GM23338 (cell line): ENCODE measurements around the gene APBA2. TPM values are rescaled to one million over a fixed set of nuclear protein-coding genes. Genes with fewer than 3 reads are reported as not detected.

ENCODE experiments used
- ATAC-seq: fragments of 200-7000 bp; cut with Tn5 transposase; 3 replicates; pipeline ENCODE4 v1.9.1; 2020
- DNase-seq: peaks from one replicate; pipeline ENCODE4 v3.0.0-alpha.2; 2015; ENCODE audit warnings: low spot score
- H2AFZ ChIP-seq: fragments of 200-600 bp; sonication (generic); 2 replicates; pipeline ENCODE4 v1.8.0; 2016; ENCODE audit warnings: antibody characterized with exemption, mild to moderate bottlenecking, moderate library complexity
- H3F3A ChIP-seq: fragments of 200-600 bp; sonication (generic); replicated peaks from 2 replicates; pipeline ENCODE4 v1.8.0; 2017; ENCODE audit warnings: antibody characterized with exemption, mixed run types, low read depth
- H3K27ac ChIP-seq: fragments of 200-600 bp; sonication (generic); 2 replicates; pipeline ENCODE4 v1.6.1; 2016; ENCODE audit warnings: low read depth
- H3K27me3 ChIP-seq: fragments of 200-600 bp; sonication (generic); 2 replicates; pipeline ENCODE4 v1.8.0; 2016; ENCODE audit warnings: mild to moderate bottlenecking, mixed run types, moderate library complexity; ENCODE audit not compliant: insufficient read depth
- H3K36me3 ChIP-seq: fragments of 200-600 bp; sonication (generic); 2 replicates; pipeline ENCODE4 v1.8.0; 2016; ENCODE audit warnings: mild to moderate bottlenecking; ENCODE audit not compliant: insufficient read depth
- H3K4me1 ChIP-seq: fragments of 200-600 bp; sonication (generic); 2 replicates; pipeline ENCODE4 v1.8.0; 2016; ENCODE audit warnings: mild to moderate bottlenecking, moderate library complexity; ENCODE audit not compliant: insufficient read depth
- H3K4me2 ChIP-seq: fragments of 200-600 bp; sonication (generic); 2 replicates; pipeline ENCODE4 v1.7.1; 2017; ENCODE audit warnings: mixed run types
- H3K4me3 ChIP-seq: fragments of 200-600 bp; sonication (generic); 2 replicates; pipeline ENCODE4 v1.6.1; 2016; ENCODE audit warnings: mixed run types
- H3K79me2 ChIP-seq: fragments of 200-600 bp; sonication (generic); replicated peaks from 2 replicates; pipeline ENCODE4 v1.8.0; 2017; ENCODE audit warnings: mild to moderate bottlenecking; ENCODE audit not compliant: insufficient read depth
- H3K9me2 ChIP-seq: fragments of 200-600 bp; sonication (generic); 2 replicates; pipeline ENCODE4 v1.8.0; 2017; ENCODE audit not compliant: insufficient read depth
- H4K20me1 ChIP-seq: fragments of 200-600 bp; sonication (generic); replicated peaks from 2 replicates; pipeline ENCODE4 v1.8.0; 2017; ENCODE audit warnings: mild to moderate bottlenecking; ENCODE audit not compliant: insufficient read depth
- H3K27ac Mint-ChIP-seq: 2 replicates; pipeline ENCODE4 v1.8.0; 2020; ENCODE audit warnings: inconsistent platforms, mild to moderate bottlenecking, moderate library complexity, mixed read lengths
- H3K27me3 Mint-ChIP-seq: 3 replicates; pipeline ENCODE4 v1.8.0; 2022; ENCODE audit warnings: low read depth, mild to moderate bottlenecking, moderate library complexity, mixed read lengths, inconsistent platforms; ENCODE audit not compliant: insufficient read depth, poor library complexity
- H3K36me3 Mint-ChIP-seq: 3 replicates; pipeline ENCODE4 v1.8.0; 2021; ENCODE audit warnings: low read depth, mild to moderate bottlenecking, inconsistent platforms, moderate library complexity, mixed read lengths
- H3K4me1 Mint-ChIP-seq: 3 replicates; pipeline ENCODE4 v1.8.0; 2020; ENCODE audit warnings: mild to moderate bottlenecking, inconsistent platforms, mixed read lengths
- H3K4me3 Mint-ChIP-seq: 3 replicates; pipeline ENCODE4 v1.8.0; 2021; ENCODE audit warnings: moderate library complexity, mild to moderate bottlenecking, inconsistent platforms, mixed read lengths
- H3K9me3 Mint-ChIP-seq: 3 replicates; pipeline ENCODE4 v1.8.0; 2020; ENCODE audit warnings: moderate library complexity, mild to moderate bottlenecking, inconsistent platforms, mixed read lengths
- CREB1 ChIP-seq: fragments of 250-450 bp; sonication (Bioruptor Pico); IDR thresholded peaks from 2 replicates; pipeline ENCODE4 v1.5.0; 2020; ENCODE audit warnings: low read depth, mild to moderate bottlenecking, moderate library complexity
- EZH2 ChIP-seq: fragments of 200-600 bp; sonication (generic); IDR thresholded peaks from one replicate; pipeline ENCODE4 v1.8.0; 2017; ENCODE audit warnings: antibody characterized with exemption, mild to moderate bottlenecking, low read depth; ENCODE audit not compliant: unreplicated experiment
- JUNB ChIP-seq: IDR thresholded peaks from one replicate; pipeline ENCODE4 v1.6.1; 2016; ENCODE audit warnings: antibody characterized with exemption; ENCODE audit not compliant: unreplicated experiment
- NANOG ChIP-seq: IDR thresholded peaks from 2 replicates; pipeline ENCODE4 v1.6.1; 2016; ENCODE audit warnings: antibody characterized with exemption, borderline replicate concordance
- POLR2AphosphoS5 ChIP-seq: IDR thresholded peaks from 2 replicates; pipeline ENCODE4 v1.6.1; 2016; ENCODE audit warnings: antibody characterized with exemption, low read depth
- STAT1 ChIP-seq: IDR thresholded peaks from one replicate; pipeline ENCODE4 v1.6.1; 2016; ENCODE audit warnings: antibody characterized with exemption; ENCODE audit not compliant: unreplicated experiment
- polyA plus RNA-seq: library from polyadenylated mRNA; unstranded; fragments of >200 nt; fragmentation: Nextera tagmentation; extraction: Ambion mirVana; gene quantifications from 2 replicates; pipeline ENCODE4 v1.2.1, GENCODE V29; 2016
- total RNA-seq: library from RNA; depleted of rRNA; stranded (reverse); fragments of >200 nt; shearing (Covaris generic); gene quantifications from 2 replicates; pipeline ENCODE4 v1.2.3, GENCODE V29; 2014
- TF ChIP-seq, protein P1 (sequence below), 2 experiments: fragments of 200-600 bp in 1 of 2; sonication (generic) in 1 of 2; conservative IDR thresholded peaks; 2 replicates each; pipeline versions ENCODE4 v1.5.1 to v1.6.1; 2016 to 2017; ENCODE audit warnings: antibody characterized with exemption in 2 of 2, low read depth in 2 of 2, mild to moderate bottlenecking in 2 of 2, moderate library complexity in 1 of 2
- TF ChIP-seq, protein P2 (sequence below): IDR thresholded peaks from one replicate; pipeline ENCODE4 v1.6.1; 2018; ENCODE audit warnings: antibody characterized with exemption; ENCODE audit not compliant: unreplicated experiment

The APBA2 gene
- total and polyA plus RNA-seq, 2 experiments from 2014 or later = 5.9 to 24.7 TPM

DNA sequence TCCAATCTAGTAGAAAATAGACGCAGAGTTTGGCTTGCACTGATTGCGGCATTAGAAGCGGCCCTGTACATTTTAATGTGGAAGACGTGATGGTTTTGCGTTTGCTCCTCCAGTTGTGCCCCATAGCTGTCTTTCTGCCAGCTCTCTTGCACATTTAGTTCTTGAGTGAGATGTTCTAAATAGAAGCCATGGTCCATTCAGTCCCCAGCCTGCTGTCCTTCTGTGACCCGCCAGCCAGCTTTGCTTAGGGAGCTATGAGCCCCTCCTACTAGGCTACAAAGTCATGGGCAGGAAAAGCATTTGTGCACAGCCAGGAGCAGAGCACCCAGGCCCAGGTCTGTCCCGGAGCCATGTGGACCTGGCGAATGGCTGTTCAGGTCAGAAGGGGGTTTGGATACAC, 50.3 kb downstream of the APBA2 start (continued):
- TF ChIP-seq, protein P1, sequence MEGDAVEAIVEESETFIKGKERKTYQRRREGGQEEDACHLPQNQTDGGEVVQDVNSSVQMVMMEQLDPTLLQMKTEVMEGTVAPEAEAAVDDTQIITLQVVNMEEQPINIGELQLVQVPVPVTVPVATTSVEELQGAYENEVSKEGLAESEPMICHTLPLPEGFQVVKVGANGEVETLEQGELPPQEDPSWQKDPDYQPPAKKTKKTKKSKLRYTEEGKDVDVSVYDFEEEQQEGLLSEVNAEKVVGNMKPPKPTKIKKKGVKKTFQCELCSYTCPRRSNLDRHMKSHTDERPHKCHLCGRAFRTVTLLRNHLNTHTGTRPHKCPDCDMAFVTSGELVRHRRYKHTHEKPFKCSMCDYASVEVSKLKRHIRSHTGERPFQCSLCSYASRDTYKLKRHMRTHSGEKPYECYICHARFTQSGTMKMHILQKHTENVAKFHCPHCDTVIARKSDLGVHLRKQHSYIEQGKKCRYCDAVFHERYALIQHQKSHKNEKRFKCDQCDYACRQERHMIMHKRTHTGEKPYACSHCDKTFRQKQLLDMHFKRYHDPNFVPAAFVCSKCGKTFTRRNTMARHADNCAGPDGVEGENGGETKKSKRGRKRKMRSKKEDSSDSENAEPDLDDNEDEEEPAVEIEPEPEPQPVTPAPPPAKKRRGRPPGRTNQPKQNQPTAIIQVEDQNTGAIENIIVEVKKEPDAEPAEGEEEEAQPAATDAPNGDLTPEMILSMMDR (conservative IDR thresholded peaks at IDR 0.05; ENCODE audit: low read depth in 2 of 2) = no peak
- TF ChIP-seq POLR2AphosphoS5 = no peak
- TF ChIP-seq, protein P2, sequence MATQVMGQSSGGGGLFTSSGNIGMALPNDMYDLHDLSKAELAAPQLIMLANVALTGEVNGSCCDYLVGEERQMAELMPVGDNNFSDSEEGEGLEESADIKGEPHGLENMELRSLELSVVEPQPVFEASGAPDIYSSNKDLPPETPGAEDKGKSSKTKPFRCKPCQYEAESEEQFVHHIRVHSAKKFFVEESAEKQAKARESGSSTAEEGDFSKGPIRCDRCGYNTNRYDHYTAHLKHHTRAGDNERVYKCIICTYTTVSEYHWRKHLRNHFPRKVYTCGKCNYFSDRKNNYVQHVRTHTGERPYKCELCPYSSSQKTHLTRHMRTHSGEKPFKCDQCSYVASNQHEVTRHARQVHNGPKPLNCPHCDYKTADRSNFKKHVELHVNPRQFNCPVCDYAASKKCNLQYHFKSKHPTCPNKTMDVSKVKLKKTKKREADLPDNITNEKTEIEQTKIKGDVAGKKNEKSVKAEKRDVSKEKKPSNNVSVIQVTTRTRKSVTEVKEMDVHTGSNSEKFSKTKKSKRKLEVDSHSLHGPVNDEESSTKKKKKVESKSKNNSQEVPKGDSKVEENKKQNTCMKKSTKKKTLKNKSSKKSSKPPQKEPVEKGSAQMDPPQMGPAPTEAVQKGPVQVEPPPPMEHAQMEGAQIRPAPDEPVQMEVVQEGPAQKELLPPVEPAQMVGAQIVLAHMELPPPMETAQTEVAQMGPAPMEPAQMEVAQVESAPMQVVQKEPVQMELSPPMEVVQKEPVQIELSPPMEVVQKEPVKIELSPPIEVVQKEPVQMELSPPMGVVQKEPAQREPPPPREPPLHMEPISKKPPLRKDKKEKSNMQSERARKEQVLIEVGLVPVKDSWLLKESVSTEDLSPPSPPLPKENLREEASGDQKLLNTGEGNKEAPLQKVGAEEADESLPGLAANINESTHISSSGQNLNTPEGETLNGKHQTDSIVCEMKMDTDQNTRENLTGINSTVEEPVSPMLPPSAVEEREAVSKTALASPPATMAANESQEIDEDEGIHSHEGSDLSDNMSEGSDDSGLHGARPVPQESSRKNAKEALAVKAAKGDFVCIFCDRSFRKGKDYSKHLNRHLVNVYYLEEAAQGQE = no peak
- TF ChIP-seq CREB1 (CRISPR knock-in tag) = no peak
- TF ChIP-seq STAT1 = no peak
- no peak for TF ChIP-seq JUNB

DNA sequence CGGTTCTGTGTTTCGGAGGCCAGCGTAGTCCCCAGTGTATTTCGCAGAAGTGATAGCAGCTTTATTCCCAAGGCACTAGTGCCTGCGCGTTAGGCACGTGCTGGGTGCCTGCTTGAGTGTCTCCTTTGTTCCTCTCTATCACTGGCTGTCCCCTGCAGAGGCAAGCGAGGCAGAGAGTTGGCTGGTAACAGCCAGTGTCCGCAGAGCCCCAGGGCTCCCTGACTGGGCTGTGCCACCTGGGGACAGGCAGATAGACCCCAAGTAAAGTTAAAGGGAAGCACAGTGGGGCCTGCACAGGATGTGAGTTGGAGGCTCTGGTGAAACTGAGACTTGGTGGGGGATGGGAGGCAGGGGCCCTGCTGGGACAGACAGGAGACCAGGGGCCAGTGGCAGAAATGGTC, 50.7 kb downstream of the APBA2 start:
- H3K4me1 Mint-ChIP-seq = peaks cover 24% of the 10 kb centered on the region
- no peaks in the 10 kb centered on the region for H3K79me2 ChIP-seq
- no peaks in the 10 kb centered on the region for H3K27me3 ChIP-seq
- no peak overlapping the region for H3K4me3 Mint-ChIP-seq
- no peaks in the 10 kb centered on the region for H3K9me2 ChIP-seq
- H2AFZ ChIP-seq = no peak overlapping the region
- no peaks in the 10 kb centered on the region for H3K4me1 ChIP-seq
- DNase-seq (no peak), ATAC-seq (peak; percentile 27)
- peaks cover 18% of the 10 kb centered on the region for H3K27me3 Mint-ChIP-seq
- H3K36me3 Mint-ChIP-seq = peaks cover 12% of the 10 kb centered on the region; the same call in 2 of the 3 replicates
- no peaks in the 10 kb centered on the region for H3K36me3 ChIP-seq
- no peak overlapping the region for H3K27ac ChIP-seq
- no peaks in the 10 kb centered on the region; the same call in 1 of the 3 replicates for H3K9me3 Mint-ChIP-seq
- no peak overlapping the region for H3K27ac Mint-ChIP-seq
- H3K4me2 ChIP-seq = no peak overlapping the region
- H3F3A ChIP-seq = no peaks in the 10 kb centered on the region
- no peak for TF ChIP-seq POLR2AphosphoS5
- TF ChIP-seq JUNB = no peak
- no peak for TF ChIP-seq CREB1 (CRISPR knock-in tag)
- H4K20me1 ChIP-seq = no peaks in the 10 kb centered on the region
- H3K4me3 ChIP-seq = no peak overlapping the region

DNA sequence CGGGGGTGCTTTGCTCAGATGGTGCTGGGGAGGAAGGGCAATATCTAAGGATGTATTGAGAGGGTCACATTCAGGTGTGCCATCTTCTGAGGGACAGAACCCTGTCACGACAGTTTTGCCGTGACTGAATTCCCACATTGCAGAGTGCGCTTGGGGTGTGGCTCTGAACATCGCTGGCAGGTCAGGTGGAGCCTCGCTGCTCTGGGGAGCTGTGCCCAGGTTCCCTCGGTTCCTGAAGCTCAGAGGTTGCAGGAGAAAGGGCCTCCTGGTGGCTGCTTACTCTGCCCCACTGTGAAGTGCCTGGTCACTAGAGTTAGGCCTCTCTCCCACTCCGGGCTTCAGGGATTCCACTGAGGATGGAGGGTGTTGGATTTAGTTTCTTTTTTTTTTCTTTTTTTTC, 51.5 kb downstream of the APBA2 start:
- no peaks in the 10 kb centered on the region for H3K27me3 ChIP-seq
- DNase-seq = no peak
- H3K36me3 ChIP-seq = no peaks in the 10 kb centered on the region
- Mint-ChIP-seq H3K36me3 (peaks cover 13% of the 10 kb centered on the region; the same call in 2 of the 3 replicates), H3K27ac (no peak overlapping the region), H3K27me3 (peaks cover 18% of the 10 kb centered on the region), H3K4me1 (peaks cover 24% of the 10 kb centered on the region), H3K9me3 (no peaks in the 10 kb centered on the region; the same call in 1 of the 3 replicates), H3K4me3 (no peak overlapping the region)
- H3K79me2 ChIP-seq = no peaks in the 10 kb centered on the region
- H3K27ac ChIP-seq = no peak overlapping the region
- no peaks in the 10 kb centered on the region for H3K9me2 ChIP-seq
- no peaks in the 10 kb centered on the region for H3F3A ChIP-seq
- no peaks in the 10 kb centered on the region for H4K20me1 ChIP-seq
- H3K4me2 ChIP-seq = no peak overlapping the region
- H2AFZ ChIP-seq = no peak overlapping the region
- no peak for ATAC-seq
- no peak overlapping the region for H3K4me3 ChIP-seq
- no peaks in the 10 kb centered on the region for H3K4me1 ChIP-seq
- TF ChIP-seq STAT1 = no peak
- TF ChIP-seq CREB1 (CRISPR knock-in tag) = no peak
- TF ChIP-seq, protein P1 (conservative IDR thresholded peaks at IDR 0.05; ENCODE audit: low read depth in 2 of 2) = no peak
- TF ChIP-seq EZH2 = no peak
- no peak for TF ChIP-seq JUNB
- TF ChIP-seq, protein P2 = no peak
- TF ChIP-seq NANOG = no peak
